ENCODE data around the gene PEX13. TPM values are rescaled to one million over a fixed set of nuclear protein-coding genes. Genes with fewer than 3 reads are reported as not detected.
A peak's percentile ranks its signal among the peaks of the same experiment; 100 is the strongest.

PEX13 gene
- total RNA-seq, 2 experiments from 2014 or later, result 18.9 to 27.6 TPM

GRCh38 chr2:60976875-60977561, 40.5 kb upstream of the PEX13 start:
- Histone ChIP-seq H3K9me2 (ENCODE audit: insufficient read depth, low read length) (no peaks in the 10 kb centered on the region), H3K4me1 (ENCODE audit: insufficient read depth, low read length, poor library complexity, severe bottlenecking) (peaks cover 69% of the 10 kb centered on the region), H3K27ac (ENCODE audit: low read depth, low read length, poor library complexity, severe bottlenecking) (peak overlapping the region; percentile 19), H3K4me2 (ENCODE audit: low read length) (no peak overlapping the region; the same call in 1 of the 2 replicates), H3K79me2 (ENCODE audit: insufficient read depth, low read depth, low read length) (no peaks in the 10 kb centered on the region), H2AFZ (ENCODE audit: low read length) (peak overlapping the region; percentile 17; the same call in 1 of the 2 replicates), H3K4me3 (ENCODE audit: low read depth, low read length, poor library complexity, severe bottlenecking) (no peak overlapping the region), H4K20me1 (ENCODE audit: insufficient read depth, low read length) (no peaks in the 10 kb centered on the region), H3K36me3 (ENCODE audit: insufficient read depth, low read length) (no peaks in the 10 kb centered on the region; the same call in 1 of the 2 replicates), H3K9me3 (ENCODE audit: low read length) (no peaks in the 10 kb centered on the region)
- POLR2A ChIA-PET, result interaction anchor here (0.6 to 2.3 kb wide), 6 partner anchors 9 to 280 kb away, joined by 3 to 14 read pairs (median 4); no protein-coding TSS in a partner anchor
- CTCF ChIA-PET (ENCODE audit: unreplicated experiment), result no interaction called here
- no TSS peak for BruUV-seq (replicated peaks)
- TF ChIP-seq EZH2phosphoT487 (IDR thresholded peaks at IDR 0.05; ENCODE audit: borderline replicate concordance, low read depth, low read length), result no peak
- TF ChIP-seq, protein P1, sequence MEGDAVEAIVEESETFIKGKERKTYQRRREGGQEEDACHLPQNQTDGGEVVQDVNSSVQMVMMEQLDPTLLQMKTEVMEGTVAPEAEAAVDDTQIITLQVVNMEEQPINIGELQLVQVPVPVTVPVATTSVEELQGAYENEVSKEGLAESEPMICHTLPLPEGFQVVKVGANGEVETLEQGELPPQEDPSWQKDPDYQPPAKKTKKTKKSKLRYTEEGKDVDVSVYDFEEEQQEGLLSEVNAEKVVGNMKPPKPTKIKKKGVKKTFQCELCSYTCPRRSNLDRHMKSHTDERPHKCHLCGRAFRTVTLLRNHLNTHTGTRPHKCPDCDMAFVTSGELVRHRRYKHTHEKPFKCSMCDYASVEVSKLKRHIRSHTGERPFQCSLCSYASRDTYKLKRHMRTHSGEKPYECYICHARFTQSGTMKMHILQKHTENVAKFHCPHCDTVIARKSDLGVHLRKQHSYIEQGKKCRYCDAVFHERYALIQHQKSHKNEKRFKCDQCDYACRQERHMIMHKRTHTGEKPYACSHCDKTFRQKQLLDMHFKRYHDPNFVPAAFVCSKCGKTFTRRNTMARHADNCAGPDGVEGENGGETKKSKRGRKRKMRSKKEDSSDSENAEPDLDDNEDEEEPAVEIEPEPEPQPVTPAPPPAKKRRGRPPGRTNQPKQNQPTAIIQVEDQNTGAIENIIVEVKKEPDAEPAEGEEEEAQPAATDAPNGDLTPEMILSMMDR (conservative IDR thresholded peaks at IDR 0.05; ENCODE audit: low read length), result no peak
- intact Hi-C loops (cut with micrococcal nuclease; ENCODE audit: unreplicated experiment), result no loop called here
- DNase-seq (ENCODE audit: low spot score), result no peak

DNA sequence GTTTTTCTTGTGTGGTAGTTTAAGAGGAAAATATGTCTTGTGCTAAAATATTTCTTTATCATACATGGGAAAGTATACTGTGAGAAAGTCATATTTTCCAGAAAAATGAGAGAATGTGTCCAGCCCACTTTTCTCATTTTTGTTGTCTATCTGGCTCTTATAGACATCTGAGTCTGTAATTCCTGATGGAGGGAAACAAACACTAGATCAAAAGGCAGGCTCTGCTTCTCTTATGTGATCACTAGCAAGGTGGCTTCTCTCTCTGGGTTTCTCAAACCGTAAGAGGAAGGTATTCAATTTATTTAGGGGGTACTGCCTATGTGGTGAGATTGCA, 40.0 kb upstream of the PEX13 start:
- no peak overlapping the region for H3K4me3 ChIP-seq (ENCODE audit: low read depth, low read length, poor library complexity, severe bottlenecking)
- no peaks in the 10 kb centered on the region for H3K79me2 ChIP-seq (ENCODE audit: insufficient read depth, low read depth, low read length)
- H3K27ac ChIP-seq (ENCODE audit: low read depth, low read length, poor library complexity, severe bottlenecking), result peak overlapping the region; percentile 19
- TF ChIP-seq, protein P1 (conservative IDR thresholded peaks at IDR 0.05; ENCODE audit: low read length), result no peak
- no peak for TF ChIP-seq EZH2phosphoT487 (IDR thresholded peaks at IDR 0.05; ENCODE audit: borderline replicate concordance, low read depth, low read length)
- H3K9me3 ChIP-seq (ENCODE audit: low read length), result no peaks in the 10 kb centered on the region
- H3K4me1 ChIP-seq (ENCODE audit: insufficient read depth, low read length, poor library complexity, severe bottlenecking), result peaks cover 65% of the 10 kb centered on the region
- H4K20me1 ChIP-seq (ENCODE audit: insufficient read depth, low read length), result no peaks in the 10 kb centered on the region
- H2AFZ ChIP-seq (ENCODE audit: low read length), result peak overlapping the region; percentile 17; the same call in 1 of the 2 replicates
- BruUV-seq (replicated peaks), result no TSS peak
- no peaks in the 10 kb centered on the region for H3K9me2 ChIP-seq (ENCODE audit: insufficient read depth, low read length)
- ChIA-PET POLR2A (interaction anchor here (0.6 to 2.3 kb wide), 6 partner anchors 9 to 281 kb away, joined by 3 to 14 read pairs (median 4); no protein-coding TSS in a partner anchor), CTCF (ENCODE audit: unreplicated experiment) (no interaction called here)
- H3K36me3 ChIP-seq (ENCODE audit: insufficient read depth, low read length), result no peaks in the 10 kb centered on the region; the same call in 1 of the 2 replicates
- no peak overlapping the region for H3K4me2 ChIP-seq (ENCODE audit: low read length)
- intact Hi-C loops (cut with micrococcal nuclease; ENCODE audit: unreplicated experiment), result no loop called here
- DNase-seq (ENCODE audit: low spot score), result no peak

GRCh38 chr2:60979231-60979630, 38.3 kb upstream of the PEX13 start:
- CTCF ChIA-PET (ENCODE audit: unreplicated experiment), result no interaction called here
- no TSS peak for BruUV-seq (replicated peaks)
- peak overlapping the region; percentile 87; the same call in 1 of the 2 replicates for H2AFZ ChIP-seq (ENCODE audit: low read length)
- H3K4me1 ChIP-seq (ENCODE audit: insufficient read depth, low read length, poor library complexity, severe bottlenecking), result peaks cover 64% of the 10 kb centered on the region
- H3K4me2 ChIP-seq (ENCODE audit: low read length), result peak overlapping the region; percentile 51
- no peaks in the 10 kb centered on the region for H3K9me2 ChIP-seq (ENCODE audit: insufficient read depth, low read length)
- no peaks in the 10 kb centered on the region for H4K20me1 ChIP-seq (ENCODE audit: insufficient read depth, low read length)
- peak; percentile 41 for DNase-seq (ENCODE audit: low spot score)
- peaks cover 5% of the 10 kb centered on the region; the same call in 1 of the 2 replicates for H3K79me2 ChIP-seq (ENCODE audit: insufficient read depth, low read depth, low read length)
- TF ChIP-seq, protein P1 (conservative IDR thresholded peaks at IDR 0.05; ENCODE audit: low read length), result no peak
- POLR2A ChIA-PET, result interaction anchor here (0.9 to 2.7 kb wide), 4 partner anchors 10 to 157 kb away, joined by 3 to 8 read pairs (median 4); no protein-coding TSS in a partner anchor
- peak overlapping the region; percentile 3 for H3K4me3 ChIP-seq (ENCODE audit: low read depth, low read length, poor library complexity, severe bottlenecking)
- peak overlapping the region; percentile 55 for H3K27ac ChIP-seq (ENCODE audit: low read depth, low read length, poor library complexity, severe bottlenecking)
- H3K9me3 ChIP-seq (ENCODE audit: low read length), result no peaks in the 10 kb centered on the region
- intact Hi-C loops (cut with micrococcal nuclease; ENCODE audit: unreplicated experiment), result no loop called here
- no peaks in the 10 kb centered on the region; the same call in 1 of the 2 replicates for H3K36me3 ChIP-seq (ENCODE audit: insufficient read depth, low read length)

Measured in OCI-LY7 (cell line).